HEK293 (cell line): ENCODE results near the gene FGD5.

ENCODE experiments used
- ZNF175 ChIP-seq: fragments of 450-650 bp; formaldehyde crosslinking; IDR thresholded peaks from 2 replicates; pipeline ENCODE4 v1.5.1; 2016; ENCODE audit warnings: missing biosample characterization, missing genetic modification characterization
- TF ChIP-seq, protein P1 (sequence below): fragments of 450-650 bp; formaldehyde crosslinking; IDR thresholded peaks from 2 replicates; pipeline ENCODE4 v1.5.1; 2016; ENCODE audit warnings: missing biosample characterization, missing genetic modification characterization

DNA sequence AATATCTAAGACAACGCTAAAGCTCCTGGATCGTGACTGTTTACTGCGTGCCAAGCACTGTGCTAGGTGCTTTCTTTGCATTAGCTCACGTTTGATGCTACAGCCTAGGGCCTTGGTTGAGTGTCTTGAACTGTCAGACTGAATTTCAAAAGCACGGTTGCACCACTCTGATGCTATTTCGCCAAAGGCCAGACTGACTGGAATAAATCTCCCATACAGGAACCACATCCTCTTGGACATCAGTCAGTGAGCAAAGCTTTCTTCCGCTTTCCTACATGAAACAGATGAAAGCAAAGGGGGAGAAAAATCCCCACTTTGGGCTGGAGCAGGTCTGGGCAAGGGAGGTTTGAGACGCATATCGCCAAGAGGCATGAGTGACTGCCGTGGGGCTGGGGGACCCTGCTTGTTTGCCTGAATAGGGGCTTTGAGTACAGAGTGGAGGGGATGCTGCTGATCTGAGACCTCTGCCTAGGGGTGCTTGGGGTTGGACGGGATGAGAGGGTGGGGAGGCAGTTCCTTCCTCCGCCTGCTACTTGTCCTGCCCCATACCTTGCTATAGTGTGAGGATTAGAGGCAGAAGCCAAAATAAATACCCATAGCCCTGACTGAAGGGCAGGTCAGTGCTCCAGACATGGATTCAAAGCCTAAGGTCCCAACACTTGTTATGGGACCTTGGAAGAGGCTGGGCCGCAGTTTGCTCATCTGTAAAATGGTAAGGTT, 5.3 kb downstream of the FGD5 start:
- no peak for TF ChIP-seq ZNF175 (tag by site-specific recombination)
- TF ChIP-seq, protein P1, sequence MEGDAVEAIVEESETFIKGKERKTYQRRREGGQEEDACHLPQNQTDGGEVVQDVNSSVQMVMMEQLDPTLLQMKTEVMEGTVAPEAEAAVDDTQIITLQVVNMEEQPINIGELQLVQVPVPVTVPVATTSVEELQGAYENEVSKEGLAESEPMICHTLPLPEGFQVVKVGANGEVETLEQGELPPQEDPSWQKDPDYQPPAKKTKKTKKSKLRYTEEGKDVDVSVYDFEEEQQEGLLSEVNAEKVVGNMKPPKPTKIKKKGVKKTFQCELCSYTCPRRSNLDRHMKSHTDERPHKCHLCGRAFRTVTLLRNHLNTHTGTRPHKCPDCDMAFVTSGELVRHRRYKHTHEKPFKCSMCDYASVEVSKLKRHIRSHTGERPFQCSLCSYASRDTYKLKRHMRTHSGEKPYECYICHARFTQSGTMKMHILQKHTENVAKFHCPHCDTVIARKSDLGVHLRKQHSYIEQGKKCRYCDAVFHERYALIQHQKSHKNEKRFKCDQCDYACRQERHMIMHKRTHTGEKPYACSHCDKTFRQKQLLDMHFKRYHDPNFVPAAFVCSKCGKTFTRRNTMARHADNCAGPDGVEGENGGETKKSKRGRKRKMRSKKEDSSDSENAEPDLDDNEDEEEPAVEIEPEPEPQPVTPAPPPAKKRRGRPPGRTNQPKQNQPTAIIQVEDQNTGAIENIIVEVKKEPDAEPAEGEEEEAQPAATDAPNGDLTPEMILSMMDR (tag by site-specific recombination): no peak
